H1 (cell line): Measurements from ENCODE around the gene MTMR2. TPM values are rescaled to one million over a fixed set of nuclear protein-coding genes. Genes with fewer than 3 reads are reported as not detected.

Experiments used
- CTCF ChIA-PET: fragments of 300-600 bp; sonication (Branson Sonifier 250); formaldehyde crosslinking; loops from one replicate; lab custom pipeline; 2021; ENCODE audit not compliant: partially characterized antibody; lab: Charles Lee
- POLR2A ChIA-PET: fragments of 300-600 bp; sonication (Branson Sonifier 250); formaldehyde crosslinking; loops from one replicate; lab custom pipeline; 2021; ENCODE audit warnings: inconsistent platforms; ENCODE audit not compliant: partially characterized antibody; lab: Charles Lee
- DNase-seq, 2 experiments: peaks; one replicate each; pipeline versions ENCODE4 v3.0.0 to v3.0.0-alpha.2; 2010 to 2022; ENCODE audit warnings: low spot score in 2 of 2, low read depth in 1 of 2, mixed read lengths in 1 of 2
- FAIRE-seq: peaks from 2 replicates; lab custom pipeline; 2011; peaks lifted over from hg19 to GRCh38; lab: Jason Lieb, UNC
- H2AFZ ChIP-seq: 2 replicates; pipeline ENCODE4 v1.8.1; 2012; ENCODE audit warnings: low read length, inconsistent platforms
- H2AK5ac ChIP-seq: 2 replicates; pipeline ENCODE4 v1.6.1; 2013; ENCODE audit warnings: low read depth, low read length
- H2BK120ac ChIP-seq: replicated peaks from 2 replicates; pipeline ENCODE3; 2013; ENCODE audit warnings: low read depth, low read length, inconsistent platforms
- H2BK12ac ChIP-seq: 2 replicates; pipeline ENCODE4 v1.6.1; 2013; ENCODE audit warnings: low read depth, low read length
- H2BK15ac ChIP-seq: 2 replicates; pipeline ENCODE4 v1.6.1; 2013; ENCODE audit warnings: low read length
- H2BK20ac ChIP-seq: 2 replicates; pipeline ENCODE4 v1.6.1; 2013; ENCODE audit warnings: low read length
- H2BK5ac ChIP-seq: 2 replicates; pipeline ENCODE4 v1.6.1; 2013; ENCODE audit warnings: low read depth, low read length
- H3K14ac ChIP-seq: 2 replicates; pipeline ENCODE4 v1.6.1; 2013; ENCODE audit warnings: inconsistent platforms; ENCODE audit not compliant: insufficient read length
- H3K18ac ChIP-seq: 2 replicates; pipeline ENCODE4 v1.6.1; 2013; ENCODE audit warnings: low read length; ENCODE audit errors: extremely low read depth
- H3K23ac ChIP-seq: 2 replicates; pipeline ENCODE4 v1.6.1; 2013; ENCODE audit warnings: inconsistent platforms; ENCODE audit not compliant: insufficient read length
- H3K23me2 ChIP-seq: 2 replicates; pipeline ENCODE4 v1.6.1; 2013; ENCODE audit warnings: low read depth, low read length
- H3K27ac ChIP-seq: 2 replicates; pipeline ENCODE4 v1.6.1; 2011; ENCODE audit warnings: low read depth, low read length, inconsistent platforms
- H3K27me3 ChIP-seq, 4 experiments: replicated peaks in 1 of 4; 1 replicate in 1 of 4; 2 replicates in 3 of 4; pipeline versions ENCODE4 v1.6.1 to v1.8.1; 2011 to 2013; ENCODE audit warnings: low read length in 3 of 4, mild to moderate bottlenecking in 3 of 4, inconsistent platforms in 2 of 4, mixed read lengths in 2 of 4, moderate library complexity in 1 of 4; ENCODE audit not compliant: control insufficient read depth in 3 of 4, insufficient read depth in 3 of 4; ENCODE audit errors: extremely low read depth in 1 of 4
- H3K36me3 ChIP-seq, 4 experiments: 2 replicates each; pipeline versions ENCODE4 v1.6.1 to v1.8.1; 2011 to 2013; ENCODE audit warnings: mild to moderate bottlenecking in 4 of 4, low read length in 3 of 4, moderate library complexity in 2 of 4, control low read depth in 1 of 4, inconsistent platforms in 1 of 4; ENCODE audit not compliant: insufficient read depth in 4 of 4, control insufficient read depth in 2 of 4
- H3K4ac ChIP-seq: replicated peaks from 2 replicates; pipeline ENCODE3; 2013; ENCODE audit warnings: low read length, low read depth, mixed read lengths, inconsistent platforms; ENCODE audit not compliant: insufficient read length
- H3K4me1 ChIP-seq, 4 experiments: replicated peaks in 1 of 4; 1 replicate in 1 of 4; 2 replicates in 3 of 4; pipeline versions ENCODE4 v1.6.1 to v1.8.1; 2011 to 2013; ENCODE audit warnings: low read length in 3 of 4, inconsistent platforms in 2 of 4, mixed read lengths in 1 of 4; ENCODE audit not compliant: insufficient read depth in 4 of 4, control insufficient read depth in 3 of 4
- H3K4me2 ChIP-seq, 2 experiments: 2 replicates each; pipeline versions ENCODE4 v1.6.1 to v1.8.1; 2011 to 2013; ENCODE audit warnings: low read depth in 2 of 2, low read length in 2 of 2, control low read depth in 1 of 2, inconsistent platforms in 1 of 2, mild to moderate bottlenecking in 1 of 2; ENCODE audit not compliant: insufficient read depth in 1 of 2
- H3K4me3 ChIP-seq, 4 experiments: fragments of 200-600, 300-600 bp in 1 of 4; sonication (generic), shearing (Covaris generic), sonication (Bioruptor Twin) in 1 of 4; 2 replicates each; pipeline versions ENCODE4 v1.5.1 to v1.8.1; 2011 to 2016; ENCODE audit warnings: low read length in 4 of 4, low read depth in 3 of 4, control low read depth in 2 of 4, inconsistent platforms in 2 of 4, mild to moderate bottlenecking in 2 of 4, mixed read lengths in 1 of 4, moderate library complexity in 1 of 4; ENCODE audit not compliant: insufficient read depth in 2 of 4; ENCODE audit errors: extremely low read depth in 1 of 4
- H3K56ac ChIP-seq: replicated peaks from 2 replicates; pipeline ENCODE3; 2013; ENCODE audit warnings: low read depth, mild to moderate bottlenecking, mixed read lengths, low read length, inconsistent platforms; ENCODE audit not compliant: insufficient read length
- H3K79me1 ChIP-seq: 2 replicates; pipeline ENCODE4 v1.6.1; 2013; ENCODE audit warnings: low read depth, low read length, control low read depth
- H3K79me2 ChIP-seq, 2 experiments: 2 replicates each; pipeline versions ENCODE4 v1.6.1 to v1.8.1; 2012 to 2013; ENCODE audit warnings: low read length in 2 of 2, mild to moderate bottlenecking in 2 of 2, inconsistent platforms in 1 of 2; ENCODE audit not compliant: insufficient read depth in 2 of 2, control insufficient read depth in 1 of 2
- H3K9ac ChIP-seq, 4 experiments: replicated peaks in 1 of 4; 1 replicate in 1 of 4; 2 replicates in 3 of 4; pipeline versions ENCODE4 v1.6.1 to v1.8.1; 2011 to 2013; ENCODE audit warnings: low read depth in 3 of 4, low read length in 3 of 4, control low read depth in 2 of 4, mild to moderate bottlenecking in 2 of 4, moderate library complexity in 2 of 4, inconsistent platforms in 1 of 4; ENCODE audit errors: extremely low read depth in 1 of 4
- H3K9me3 ChIP-seq, 2 experiments: 2 replicates each; pipeline versions ENCODE4 v1.6.1 to v1.8.1; 2012 to 2013; ENCODE audit warnings: mild to moderate bottlenecking in 2 of 2, moderate library complexity in 2 of 2, control low read depth in 1 of 2, inconsistent platforms in 1 of 2, low read depth in 1 of 2, low read length in 1 of 2, mixed read lengths in 1 of 2; ENCODE audit not compliant: insufficient read depth in 2 of 2
- H4K20me1 ChIP-seq, 2 experiments: replicated peaks in 1 of 2; 2 replicates each; pipeline versions ENCODE3 to v1.8.1; 2011 to 2013; ENCODE audit warnings: inconsistent platforms in 2 of 2, low read length in 2 of 2, mild to moderate bottlenecking in 1 of 2; ENCODE audit not compliant: insufficient read depth in 2 of 2, control insufficient read depth in 1 of 2
- H4K5ac ChIP-seq: 2 replicates; pipeline ENCODE4 v1.6.1; 2013; ENCODE audit warnings: low read length, low read depth, mixed read lengths, inconsistent platforms; ENCODE audit not compliant: insufficient read length
- H4K8ac ChIP-seq: 2 replicates; pipeline ENCODE4 v1.8.0; 2013; ENCODE audit warnings: mild to moderate bottlenecking, moderate library complexity, low read length, inconsistent platforms; ENCODE audit not compliant: insufficient read depth; ENCODE audit errors: extremely low read depth
- H4K91ac ChIP-seq: replicated peaks from 2 replicates; pipeline ENCODE3; 2013; ENCODE audit warnings: low read length, mixed read lengths, inconsistent platforms; ENCODE audit not compliant: insufficient read length
- BCL11A ChIP-seq, 2 experiments: IDR thresholded peaks; one replicate each; pipeline ENCODE4 v1.6.1; 2011; ENCODE audit warnings: low read depth in 2 of 2, low read length in 2 of 2, mild to moderate bottlenecking in 2 of 2
- EP300 ChIP-seq, 2 experiments: IDR thresholded peaks; 1 replicate in 1 of 2; 2 replicates in 1 of 2; pipeline ENCODE4 v1.6.1; 2011 to 2012; ENCODE audit warnings: low read depth in 2 of 2, low read length in 2 of 2, mild to moderate bottlenecking in 2 of 2, borderline replicate concordance in 1 of 2, inconsistent platforms in 1 of 2, moderate library complexity in 1 of 2
- RXRA ChIP-seq: IDR thresholded peaks from 2 replicates; pipeline ENCODE4 v1.6.1; 2011; ENCODE audit warnings: low read depth, mild to moderate bottlenecking, low read length, moderate library complexity; ENCODE audit not compliant: insufficient read depth
- SP2 ChIP-seq: IDR thresholded peaks from 2 replicates; pipeline ENCODE4 v1.6.1; 2012; ENCODE audit warnings: mild to moderate bottlenecking, low read length, inconsistent platforms
- SP4 ChIP-seq: IDR thresholded peaks from 2 replicates; pipeline ENCODE4 v1.6.1; 2012; ENCODE audit warnings: low read length, inconsistent platforms
- SRF ChIP-seq: IDR thresholded peaks from 2 replicates; pipeline ENCODE4 v1.6.1; 2011; ENCODE audit warnings: mild to moderate bottlenecking, low read depth, low read length, moderate library complexity
- TBP ChIP-seq: IDR thresholded peaks from 2 replicates; pipeline ENCODE4 v1.6.1; 2011; ENCODE audit warnings: low read depth, low read length, improper control_type of control experiment
- polyA plus RNA-seq, 7 experiments: library from polyadenylated mRNA; depleted of rRNA in 3 of 7; stranded (reverse) in 5 of 7; unstranded in 2 of 7; fragments of >200 nt in 5 of 7; fragments of 200-250 nt in 2 of 7; gene quantifications; 1 replicate in 5 of 7; 2 replicates in 1 of 7; 4 replicates in 1 of 7; pipeline versions ENCODE4 v1.2.1 to v1.2.3, GENCODE V29; 2011 to 2013; ENCODE audit warnings: missing spikeins in 2 of 7, mixed read lengths in 2 of 7
- total RNA-seq: library from RNA; stranded (reverse); fragmentation: NEBNext Ultra II Directional; extraction: Animal tissue kit (Norgen Biotek cat#: 25700); gene quantifications from 2 replicates; pipeline ENCODE4 v1.2.1, GENCODE V29; 2021

The MTMR2 gene
- total and polyA plus RNA-seq, 2 of the 8 experiments (the other 6 are each of a cell fraction or from before 2014, with no cell fraction given): 16.7 to 52.9 TPM

DNA sequence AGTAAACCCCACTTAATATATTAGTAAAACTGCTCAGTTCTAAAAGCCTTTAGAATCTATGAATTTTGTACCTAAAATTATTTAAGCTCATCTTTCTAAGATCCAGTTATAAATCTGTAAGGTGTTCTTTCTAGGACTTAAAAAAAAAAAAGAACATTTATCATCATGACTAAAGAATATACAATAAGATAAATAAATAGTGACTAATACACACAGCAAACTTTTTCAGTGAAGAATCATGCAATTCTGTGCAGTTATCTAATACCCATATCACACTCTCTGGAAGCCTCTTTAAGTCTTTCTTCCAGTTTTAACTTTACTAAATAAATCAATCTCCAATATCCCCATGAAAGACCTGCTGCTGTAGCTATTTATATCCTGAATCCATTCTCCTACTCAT lies 73.8 kb downstream of the MTMR2 start:
- Histone ChIP-seq H2BK15ac (no peak overlapping the region), H3K9me3 (no peaks in the 10 kb centered on the region), H3K79me2 (no peaks in the 10 kb centered on the region), H2AFZ (no peak overlapping the region), H3K27ac (no peak overlapping the region), H2BK12ac (no peak overlapping the region), H3K9ac (no peak overlapping the region), H2BK20ac (no peak overlapping the region), H3K4ac (no peak overlapping the region), H2BK5ac (no peak overlapping the region), H3K27me3 (no peaks in the 10 kb centered on the region), H2BK120ac (no peak overlapping the region), H4K8ac (no peak overlapping the region), H4K5ac (no peak overlapping the region), H3K4me3 (no peak overlapping the region), H4K91ac (no peak overlapping the region), H2AK5ac (no peak overlapping the region), H4K20me1 (no peaks in the 10 kb centered on the region), H3K4me1 (no peaks in the 10 kb centered on the region), H3K4me2 (no peak overlapping the region), H3K79me1 (no peaks in the 10 kb centered on the region), H3K14ac (no peak overlapping the region), H3K23ac (no peak overlapping the region), H3K23me2 (no peaks in the 10 kb centered on the region), H3K18ac (no peak overlapping the region), H3K56ac (no peak overlapping the region), H3K36me3 (peaks cover 0 to 27% (median 2%) of the 10 kb centered on the region in 4 experiments; a peak in 4 of 8 replicates)
- no peak for DNase-seq
- FAIRE-seq: no peak
- ChIA-PET POLR2A (interaction anchor here (0.6 kb wide), 1 partner anchor 392 kb away, joined by 3 read pairs; no protein-coding TSS in a partner anchor), CTCF (interaction anchor here (0.7 to 5.1 kb wide), 15 partner anchors 10 to 581 kb away, joined by 3 to 47 read pairs (median 5); partner anchors contain the start of genes CCDC82, JRKL and MAML2)
- TF ChIP-seq SP4: no peak
- TF ChIP-seq TBP: no peak
- TF ChIP-seq EP300 (IDR thresholded peaks at IDR 0.05; ENCODE audit: borderline replicate concordance in 1 of 2, low read depth in 2 of 2, low read length in 2 of 2): no peak
- TF ChIP-seq BCL11A (IDR thresholded peaks at IDR 0.05; ENCODE audit: low read depth in 2 of 2, low read length in 2 of 2): no peak
- TF ChIP-seq SP2: no peak
- TF ChIP-seq RXRA: no peak
- TF ChIP-seq SRF: no peak
